HG02642 (cell line): ENCODE measurements around the gene ACTC1.

Experiments
- ATAC-seq: cut with Tn5 transposase; IDR thresholded peaks from one replicate; pipeline ENCODE4 v1.9.1; 2021; ENCODE audit warnings: mild to moderate bottlenecking; ENCODE audit not compliant: unreplicated experiment, poor library complexity

The ACTC1 gene

GRCh38 chr15:34802803-34803750 lies 7.7 kb upstream of the ACTC1 start:
- no peak for ATAC-seq

- no peak for ATAC-seq
These were observed 7.0 kb upstream of the ACTC1 start for GRCh38 chr15:34802371-34802770.

GRCh38 chr15:34799149-34800101 lies 4.1 kb upstream of the ACTC1 start:
- no peak for ATAC-seq

- ATAC-seq: no peak
These were observed 1.6 kb upstream of the ACTC1 start for GRCh38 chr15:34796847-34797435.

GRCh38 chr15:34794590-34795206 lies 651 bp downstream of the ACTC1 start:
- no peak for ATAC-seq

GRCh38 chr15:34793901-34794300 lies 1.4 kb downstream of the ACTC1 start:
- ATAC-seq: no peak

GRCh38 chr15:34793071-34793470 lies 2.3 kb downstream of the ACTC1 start:
- ATAC-seq: no peak

GRCh38 chr15:34791701-34792100 lies 3.6 kb downstream of the ACTC1 start:
- no peak for ATAC-seq

GRCh38 chr15:34790121-34790520 lies 5.2 kb downstream of the ACTC1 start:
- ATAC-seq: no peak

GRCh38 chr15:34789326-34789725 lies 6.0 kb downstream of the ACTC1 start:
- no peak for ATAC-seq

- ATAC-seq: no peak
These were observed 9.1 kb downstream of the ACTC1 start for GRCh38 chr15:34786206-34786605.

- no peak for ATAC-seq
These were observed 11.4 kb downstream of the ACTC1 start for GRCh38 chr15:34783991-34784390.

GRCh38 chr15:34783431-34783830 lies 11.9 kb downstream of the ACTC1 start:
- ATAC-seq: no peak

- no peak for ATAC-seq
These were observed 12.4 kb downstream of the ACTC1 start for GRCh38 chr15:34782901-34783300.

GRCh38 chr15:34780725-34781124 lies 14.6 kb downstream of the ACTC1 start:
- no peak for ATAC-seq

GRCh38 chr15:34776606-34777105 lies 18.7 kb downstream of the ACTC1 start:
- ATAC-seq: no peak

GRCh38 chr15:34773917-34774316 lies 21.4 kb downstream of the ACTC1 start:
- no peak for ATAC-seq

- ATAC-seq: no peak
These were observed 22.3 kb downstream of the ACTC1 start for GRCh38 chr15:34773013-34773412.

GRCh38 chr15:34772312-34772711 lies 23.0 kb downstream of the ACTC1 start:
- ATAC-seq: no peak

GRCh38 chr15:34769711-34770110 lies 25.6 kb downstream of the ACTC1 start:
- ATAC-seq: no peak
